GM19468 (cell line): ENCODE results near the gene PSORS1C1.
"Not testable (repeated sequence)": the region's sequence is repeated elsewhere in the genome, so short reads cannot be mapped to it uniquely, and the experiment has no call there.

Experiments
- ATAC-seq: cut with Tn5 transposase; IDR thresholded peaks from one replicate; pipeline ENCODE4 v1.9.1; 2021; ENCODE audit warnings: mild to moderate bottlenecking, moderate library complexity, moderate number of reproducible peaks; ENCODE audit not compliant: unreplicated experiment; ENCODE audit errors: extremely low read depth

Gene PSORS1C1, protein sequence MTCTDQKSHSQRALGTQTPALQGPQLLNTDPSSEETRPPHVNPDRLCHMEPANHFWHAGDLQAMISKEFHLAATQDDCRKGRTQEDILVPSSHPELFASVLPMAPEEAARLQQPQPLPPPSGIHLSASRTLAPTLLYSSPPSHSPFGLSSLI

GRCh38 chr6:31114541-31114878 is at the start of gene PSORS1C1:
Gene PSORS1C1, plus strand, starts transcription at chr6:31114800. Its CDS starts 14,833 bp downstream, at chr6:31129633.
- ATAC-seq = no peak

DNA sequence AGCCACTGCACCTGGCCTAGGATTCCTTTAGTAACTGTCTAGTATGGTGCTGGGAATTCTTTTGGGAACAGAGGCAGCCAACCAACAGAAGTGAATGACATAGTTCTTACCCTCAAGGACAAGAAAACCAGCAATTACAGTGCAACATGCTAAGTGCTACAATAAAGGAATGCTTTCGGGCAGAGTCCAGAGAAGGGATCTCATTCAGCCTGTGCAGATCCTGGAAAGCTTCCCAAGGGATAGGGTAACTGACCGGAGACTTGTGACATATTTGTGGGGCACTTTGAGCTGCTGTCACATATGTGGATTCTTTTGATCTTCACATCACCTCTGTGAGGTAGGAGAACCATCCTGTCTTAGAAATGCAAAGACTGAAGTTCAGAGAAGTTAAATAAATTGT is 49.0 kb upstream of the PSORS1C1 start:
- ATAC-seq = no peak

DNA sequence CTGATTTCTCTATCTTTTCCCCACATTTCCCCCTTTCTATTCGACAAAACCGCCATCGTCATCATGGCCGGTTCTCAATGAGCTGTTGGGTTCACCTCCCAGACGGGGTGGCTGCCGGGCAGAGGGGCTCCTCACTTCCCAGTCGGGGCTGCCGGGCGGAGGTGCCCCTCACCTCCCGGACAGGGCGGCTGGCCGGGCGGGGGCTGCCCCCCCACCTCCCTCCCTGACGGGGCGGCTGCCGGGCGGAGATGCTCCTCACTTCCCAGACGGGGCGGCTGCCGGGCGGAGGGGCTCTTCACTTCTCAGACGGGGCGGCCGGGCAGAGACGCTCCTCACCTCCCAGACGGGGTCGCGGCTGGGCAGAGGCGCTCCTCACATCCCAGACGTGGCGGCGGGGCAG is 47.6 kb upstream of the PSORS1C1 start:
- ATAC-seq = not testable (repeated sequence)

- not testable (repeated sequence) for ATAC-seq
Observed at GRCh38 chr6:31067891-31068668, 46.5 kb upstream of the PSORS1C1 start.

GRCh38 chr6:31068669-31069340 is 45.8 kb upstream of the PSORS1C1 start:
- ATAC-seq = no peak

- ATAC-seq = no peak
Observed at GRCh38 chr6:31070711-31071197, 43.8 kb upstream of the PSORS1C1 start.

GRCh38 chr6:31074401-31074800 is 40.2 kb upstream of the PSORS1C1 start:
- ATAC-seq = no peak

- no peak for ATAC-seq
Observed at GRCh38 chr6:31075528-31075927, 39.1 kb upstream of the PSORS1C1 start.

GRCh38 chr6:31076611-31077010 is 38.0 kb upstream of the PSORS1C1 start:
- no peak for ATAC-seq

DNA sequence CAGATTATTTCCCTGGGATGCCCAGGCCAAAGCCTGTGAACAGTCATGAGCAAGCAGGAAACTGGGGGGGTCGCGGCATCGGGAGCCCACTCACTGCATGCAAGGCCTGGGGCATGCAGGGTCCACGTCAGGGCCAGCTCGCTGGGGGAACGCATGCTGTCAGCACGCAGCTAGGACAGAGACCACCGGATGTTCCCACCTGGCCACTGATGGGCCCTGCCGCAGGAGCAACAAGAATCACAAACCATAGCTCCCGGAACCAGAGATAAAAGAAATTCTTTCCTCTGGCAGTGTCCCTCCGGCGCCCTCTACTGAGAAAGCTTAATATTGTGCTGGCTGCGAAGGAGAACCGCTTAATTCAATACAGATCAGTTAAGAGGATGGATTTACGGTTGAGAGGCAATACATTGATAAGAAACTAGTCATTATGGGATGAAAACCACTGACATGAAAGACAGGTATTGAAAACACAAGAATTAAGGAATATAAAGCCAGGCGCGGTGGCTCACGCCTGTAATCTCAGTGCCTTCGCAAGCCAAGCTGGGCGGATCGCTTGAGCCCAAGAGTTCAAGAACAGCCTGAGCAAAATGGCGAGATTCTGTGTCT is 34.8 kb upstream of the PSORS1C1 start:
- ATAC-seq = no peak

DNA sequence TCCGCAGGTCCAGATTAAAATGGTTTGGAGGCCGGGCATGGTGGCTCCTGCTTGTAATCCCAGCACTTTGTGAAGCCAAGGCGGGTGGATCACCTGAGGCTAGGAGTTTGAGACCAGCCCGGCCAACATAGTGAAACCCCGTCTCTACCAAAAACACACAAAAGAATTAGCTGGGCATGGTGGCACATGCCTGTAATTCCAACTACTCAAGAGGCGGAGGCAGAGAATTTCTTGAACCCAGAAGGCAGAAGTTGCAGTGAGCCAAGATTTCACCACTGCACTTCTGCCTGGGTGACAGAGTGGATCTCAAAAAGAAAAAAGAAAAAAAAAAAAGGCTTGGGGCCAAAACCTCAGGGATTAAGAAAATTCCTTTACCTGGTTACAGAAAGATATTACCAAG is 32.7 kb upstream of the PSORS1C1 start:
- no peak for ATAC-seq

DNA sequence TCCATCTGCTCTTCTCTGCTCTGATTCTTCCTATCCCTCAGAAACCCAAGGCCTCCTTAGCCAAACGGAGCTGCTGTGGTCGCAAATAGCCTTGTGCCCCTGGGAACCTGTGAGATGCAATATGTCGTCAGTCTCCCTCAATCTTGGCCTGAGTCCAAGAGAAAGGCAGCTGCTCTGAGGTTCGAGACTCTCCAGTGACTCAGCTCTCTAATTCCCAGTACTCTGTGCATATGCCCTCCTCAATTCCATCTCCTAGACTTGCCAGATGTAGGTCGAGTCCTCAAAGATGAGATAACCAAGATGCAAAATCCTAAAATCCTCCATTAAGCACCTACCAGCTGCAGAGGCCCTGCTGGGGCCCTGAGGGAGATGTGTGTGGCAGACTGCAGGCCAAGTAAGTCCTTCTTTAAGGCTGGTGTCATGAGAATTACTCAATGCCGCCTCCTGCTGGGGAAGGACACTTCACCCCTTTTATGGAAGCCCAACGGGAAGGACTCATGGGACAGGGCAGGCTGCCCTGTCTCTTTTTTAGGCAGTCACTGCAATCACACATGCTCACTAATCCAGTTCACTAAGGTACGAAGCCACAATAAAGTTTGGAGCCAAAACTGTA is 30.8 kb upstream of the PSORS1C1 start:
- no peak for ATAC-seq

DNA sequence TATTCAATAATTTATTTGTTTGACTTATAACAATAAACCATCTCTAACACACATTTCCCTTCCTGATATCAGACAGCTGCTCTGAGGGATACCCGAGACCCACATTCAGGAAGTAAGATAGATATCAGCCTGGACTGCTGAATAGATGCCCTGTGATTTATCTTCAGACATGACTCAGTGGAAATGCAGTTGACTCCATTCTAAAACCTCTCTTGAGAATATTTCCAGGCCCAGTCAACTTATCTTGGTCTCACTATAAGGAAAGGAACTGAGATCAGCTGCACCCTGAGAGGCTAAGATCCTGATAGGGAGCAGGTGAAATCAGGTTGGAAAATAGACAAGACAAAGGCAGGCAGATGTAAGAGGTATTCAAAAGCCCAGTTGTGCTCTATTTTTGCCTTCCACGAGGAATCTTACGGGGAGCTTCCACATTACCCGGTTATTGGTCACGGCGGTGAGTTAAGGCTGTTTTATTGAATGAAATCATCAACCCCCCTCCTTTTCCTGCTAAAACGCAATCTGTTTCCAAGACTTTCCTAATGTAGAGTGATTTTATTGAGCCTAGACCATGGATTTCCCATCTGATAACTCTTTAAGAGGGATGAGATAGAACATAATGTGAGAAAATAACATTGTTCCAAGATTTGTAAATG is 27.7 kb upstream of the PSORS1C1 start:
- no peak for ATAC-seq

GRCh38 chr6:31087494-31088089 is 27.0 kb upstream of the PSORS1C1 start:
- no peak for ATAC-seq

DNA sequence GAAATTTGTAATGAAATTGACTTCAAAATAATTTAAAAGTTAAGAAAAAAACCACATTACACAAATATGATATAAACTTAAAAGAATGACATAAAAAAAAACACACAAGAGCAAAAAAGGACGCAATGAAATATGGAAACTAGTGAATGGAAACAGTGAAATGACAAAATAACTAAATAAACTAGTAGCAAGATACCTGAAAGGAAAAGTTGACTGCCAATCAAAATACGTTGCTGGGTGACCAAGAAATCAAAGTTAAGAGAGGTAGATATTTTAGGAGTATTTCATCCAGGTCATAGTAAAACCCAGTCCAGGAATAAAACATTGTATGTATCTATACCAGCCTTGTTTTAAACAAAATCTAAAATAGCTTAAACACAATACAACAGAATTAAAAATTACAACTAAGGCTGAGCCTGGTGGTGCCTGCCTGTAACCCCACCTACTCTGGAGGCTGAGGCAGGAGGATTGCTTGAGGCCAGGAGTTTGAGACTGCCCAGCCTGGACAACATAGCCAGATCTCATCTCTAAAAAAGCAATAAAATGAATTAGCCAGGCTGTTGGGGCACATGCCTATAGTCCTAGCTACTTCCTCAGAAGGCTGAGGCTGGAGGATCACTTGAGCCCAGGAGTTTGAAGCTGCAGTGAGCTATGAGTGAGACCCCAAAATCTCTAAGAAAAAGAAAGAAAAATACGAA is 24.2 kb upstream of the PSORS1C1 start:
- no peak for ATAC-seq

DNA sequence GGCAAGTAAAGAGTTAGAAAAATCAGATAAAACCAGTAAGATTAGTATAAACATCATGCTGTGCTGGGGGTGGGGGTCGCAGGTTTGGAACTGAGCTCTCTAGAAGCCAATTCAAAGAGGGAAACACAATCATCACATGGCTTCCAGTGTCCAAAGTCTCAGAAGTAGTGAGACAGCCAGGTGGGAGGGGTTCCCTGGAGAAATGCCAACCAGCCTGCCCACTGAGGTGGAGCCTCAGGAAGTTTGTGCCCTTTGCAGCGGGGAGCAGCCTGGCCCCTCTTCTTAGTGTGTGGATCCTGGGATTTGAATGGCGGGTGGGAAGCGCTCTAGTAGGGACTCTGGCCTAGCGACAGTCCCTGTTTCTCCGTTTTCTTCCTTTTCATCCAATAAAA is 23.6 kb upstream of the PSORS1C1 start:
- ATAC-seq = no peak

- ATAC-seq = no peak
Observed at GRCh38 chr6:31091680-31092079, 22.9 kb upstream of the PSORS1C1 start.

- no peak for ATAC-seq
Observed at GRCh38 chr6:31092238-31092637, 22.4 kb upstream of the PSORS1C1 start.
